GM18873 (cell line): ENCODE data around the gene ANKFN1.
"Not testable (repeated sequence)": the region's sequence is repeated elsewhere in the genome, so short reads cannot be mapped to it uniquely, and the experiment has no call there.

Experiments used
- ATAC-seq: cut with Tn5 transposase; IDR thresholded peaks from one replicate; pipeline ENCODE4 v1.9.1; 2021; ENCODE audit warnings: mild to moderate bottlenecking, moderate library complexity, moderate number of reproducible peaks; ENCODE audit not compliant: unreplicated experiment, low FRiP score

ANKFN1 gene

DNA sequence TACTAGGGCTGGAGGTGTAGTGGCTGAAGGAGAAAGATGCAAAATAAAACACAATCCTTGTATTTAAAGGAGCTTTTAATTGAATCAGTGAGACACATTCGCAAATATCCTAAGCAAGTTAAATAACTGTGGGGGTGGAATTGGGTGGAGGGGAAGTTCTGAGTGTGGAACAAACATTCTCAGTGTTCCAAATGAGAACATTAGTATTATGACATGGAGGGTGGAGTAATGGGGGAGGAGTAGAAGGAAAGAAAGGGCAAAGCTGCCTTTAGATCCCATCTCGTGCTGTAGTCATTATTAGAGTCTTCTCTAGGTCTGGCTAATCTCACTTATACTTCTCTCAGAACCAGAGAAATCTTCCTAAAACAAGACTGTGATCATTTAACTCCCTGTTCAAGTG lies 169.7 kb downstream of the ANKFN1 start:
- ATAC-seq: no peak

DNA sequence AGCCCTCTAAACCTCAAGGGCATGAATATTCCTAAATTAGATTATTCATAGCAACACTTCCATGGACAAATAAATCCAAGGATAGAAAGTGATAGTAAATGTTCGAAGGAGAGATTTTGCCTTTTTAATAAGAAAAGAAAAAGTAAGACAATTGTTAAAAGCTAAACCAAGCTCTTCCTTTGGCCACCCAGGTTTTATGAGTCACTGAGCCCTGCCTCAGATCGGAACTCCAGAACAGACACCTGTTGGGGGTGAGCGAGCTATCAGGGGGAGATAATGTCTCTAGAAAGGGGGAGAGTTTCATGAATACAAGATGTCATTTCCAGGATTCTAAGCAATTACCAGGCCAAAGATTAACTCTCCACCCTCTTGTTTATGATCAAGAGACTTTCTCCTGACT lies 171.4 kb downstream of the ANKFN1 start:
- no peak for ATAC-seq

DNA sequence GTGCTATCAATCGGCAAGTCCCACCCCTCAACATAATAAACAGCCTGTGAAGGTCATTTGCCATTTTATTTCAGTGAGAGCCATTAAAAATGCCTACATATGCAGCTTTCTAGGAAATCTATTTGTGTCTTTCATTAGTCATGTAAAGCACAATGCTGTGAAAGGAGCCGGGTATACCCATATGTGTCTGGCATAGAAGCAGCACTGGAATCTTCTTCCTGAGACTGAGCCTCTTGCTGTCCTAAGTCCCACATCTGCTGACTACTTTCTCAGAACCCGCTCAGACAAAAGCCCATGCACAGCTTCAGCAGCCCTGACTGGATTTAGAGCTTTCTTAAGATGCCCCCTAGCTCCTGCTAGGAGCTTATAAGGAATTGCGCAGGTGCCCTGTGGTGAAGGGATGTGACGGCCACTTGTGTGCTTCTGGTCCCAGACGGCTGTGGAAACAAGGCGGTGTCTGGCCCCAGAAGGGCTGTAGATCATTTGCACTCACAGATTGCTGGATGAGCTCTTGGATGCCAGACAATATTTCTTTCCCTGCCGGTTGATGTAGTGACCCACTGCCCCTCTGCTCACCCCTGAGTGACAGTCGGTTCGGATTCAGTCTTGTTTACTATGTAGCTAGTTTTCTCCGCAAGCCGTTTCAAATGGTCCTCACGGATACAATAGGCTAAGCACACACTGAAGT lies 172.2 kb downstream of the ANKFN1 start:
- ATAC-seq: no peak

DNA sequence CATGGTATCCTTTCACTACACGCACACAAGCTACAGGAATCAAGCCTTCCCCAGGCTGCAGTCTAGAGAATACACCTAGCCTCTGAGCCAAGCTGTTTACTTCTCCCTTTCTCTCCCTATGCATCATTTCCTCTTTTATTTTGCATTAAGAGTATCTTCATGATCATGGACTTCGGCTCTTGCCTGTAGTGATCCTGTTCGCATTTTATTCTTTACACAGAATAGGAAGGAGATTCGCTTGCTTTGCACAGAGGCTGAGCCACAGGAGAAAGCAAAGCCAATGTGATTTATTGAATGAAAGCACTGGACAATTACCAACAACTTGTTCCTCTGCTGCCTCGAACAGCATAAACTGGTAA lies 172.7 kb downstream of the ANKFN1 start:
- ATAC-seq: no peak

DNA sequence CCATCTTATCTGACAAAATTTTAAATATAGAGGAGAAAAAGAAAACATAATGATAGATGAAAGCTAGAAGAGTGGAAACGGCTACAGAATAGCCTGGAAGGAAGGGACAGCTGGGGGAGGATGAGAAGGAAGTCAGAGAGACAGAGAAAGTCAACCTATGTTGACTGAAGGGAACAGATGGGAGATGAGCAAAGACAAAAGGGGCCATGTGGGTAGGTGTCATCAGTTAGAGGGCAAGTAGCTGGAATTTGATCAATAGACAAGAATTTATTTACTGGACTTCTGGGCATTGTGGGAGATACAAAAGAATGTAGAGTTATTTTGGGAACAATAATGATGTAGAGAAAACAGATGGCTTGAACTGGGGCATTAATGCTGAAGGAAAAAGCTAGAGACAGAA lies 194.4 kb downstream of the ANKFN1 start:
- no peak for ATAC-seq

DNA sequence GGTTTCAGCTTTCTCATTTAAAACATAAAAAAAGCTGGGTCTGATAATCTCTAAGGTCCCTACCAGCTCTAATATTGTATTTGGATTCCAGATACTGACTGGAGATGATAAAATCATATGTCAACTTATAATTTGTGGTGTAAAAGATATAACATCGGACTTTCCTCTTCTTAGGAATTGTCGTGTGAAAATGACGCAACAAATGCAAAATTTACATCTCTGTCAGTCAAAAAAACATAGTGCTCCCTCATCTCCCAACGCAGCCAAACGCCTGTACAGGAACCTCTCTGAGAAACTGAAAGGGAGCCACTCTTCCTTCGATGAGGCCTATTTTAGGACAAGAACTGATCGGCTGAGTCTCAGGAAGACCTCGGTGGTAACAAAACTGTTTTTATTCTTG lies 197.3 kb downstream of the ANKFN1 start:
- no peak for ATAC-seq

DNA sequence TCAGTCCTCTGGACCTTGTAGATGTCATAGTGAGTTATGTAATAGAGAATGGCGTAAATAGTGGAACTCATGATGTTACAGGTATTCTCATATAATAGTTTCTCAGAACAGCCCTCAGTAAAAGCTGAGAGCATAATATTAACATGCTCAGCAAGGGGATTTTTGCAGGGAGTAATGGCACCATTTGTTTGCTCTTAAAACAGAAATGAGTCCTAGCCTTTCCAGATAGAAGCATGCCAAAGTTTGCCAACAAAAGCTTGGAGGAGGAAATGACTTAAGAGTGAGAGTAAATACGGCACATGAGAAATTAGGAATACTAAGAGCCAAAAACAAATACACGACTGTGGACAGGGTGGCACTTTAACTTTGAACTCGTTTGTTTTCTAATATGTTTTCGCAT lies 198.4 kb downstream of the ANKFN1 start:
- no peak for ATAC-seq

DNA sequence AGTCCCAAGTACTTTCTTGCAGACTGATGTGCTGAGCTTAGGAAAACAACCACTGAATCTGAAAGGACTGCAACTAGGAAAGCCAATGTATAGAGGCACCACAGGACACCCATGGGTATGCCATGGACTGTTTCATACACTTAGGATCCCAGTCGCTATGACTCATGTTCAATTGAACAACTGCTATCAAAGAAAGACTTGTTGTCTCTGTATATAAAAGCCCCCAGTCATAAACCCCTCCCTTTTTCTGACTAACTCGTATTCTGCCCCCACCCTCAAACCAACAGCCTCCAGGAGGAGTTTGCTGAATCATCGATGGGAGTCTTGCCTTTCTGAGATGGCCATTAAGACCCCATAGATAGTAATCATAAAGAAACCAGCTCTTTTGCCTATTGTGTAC lies 205.4 kb downstream of the ANKFN1 start:
- ATAC-seq: no peak

DNA sequence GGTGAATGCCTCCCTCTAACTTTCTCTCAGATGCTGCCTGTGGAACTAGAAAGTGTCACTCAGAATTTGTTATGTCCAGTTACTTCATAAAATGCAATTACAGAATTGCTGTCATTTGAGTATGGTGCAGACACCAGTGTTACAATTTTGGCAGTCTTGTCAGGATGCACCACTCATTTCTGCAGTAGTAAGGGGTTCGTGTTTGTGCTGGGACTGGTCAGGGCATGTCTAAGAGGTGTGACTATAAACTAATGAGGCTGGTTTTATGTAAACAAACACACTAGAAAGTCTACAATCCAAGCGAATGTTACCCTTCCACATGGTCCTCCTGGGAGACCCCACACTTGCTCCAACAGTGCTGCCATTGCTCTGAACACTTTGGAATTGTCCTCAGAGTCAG lies 206.2 kb downstream of the ANKFN1 start:
- ATAC-seq: no peak

DNA sequence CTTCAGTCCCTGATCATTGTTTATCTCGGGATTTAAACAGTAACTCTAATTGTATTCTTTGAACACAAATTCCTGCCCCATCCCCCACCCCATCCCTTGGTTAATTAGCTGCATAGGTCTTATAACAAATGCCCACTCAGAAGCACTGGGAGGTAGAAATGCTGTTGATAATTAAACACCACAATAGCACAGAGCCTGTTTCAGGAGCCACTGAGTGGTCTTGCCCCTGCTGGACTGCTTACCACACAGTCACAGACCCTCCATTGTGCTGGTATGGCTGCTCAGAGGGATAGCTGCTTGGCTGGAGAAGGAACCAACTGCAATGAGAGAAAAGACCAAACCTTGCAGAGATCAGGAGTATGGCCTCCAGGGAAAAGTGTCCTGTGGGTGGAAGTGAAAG lies 214.1 kb downstream of the ANKFN1 start:
- ATAC-seq: no peak

DNA sequence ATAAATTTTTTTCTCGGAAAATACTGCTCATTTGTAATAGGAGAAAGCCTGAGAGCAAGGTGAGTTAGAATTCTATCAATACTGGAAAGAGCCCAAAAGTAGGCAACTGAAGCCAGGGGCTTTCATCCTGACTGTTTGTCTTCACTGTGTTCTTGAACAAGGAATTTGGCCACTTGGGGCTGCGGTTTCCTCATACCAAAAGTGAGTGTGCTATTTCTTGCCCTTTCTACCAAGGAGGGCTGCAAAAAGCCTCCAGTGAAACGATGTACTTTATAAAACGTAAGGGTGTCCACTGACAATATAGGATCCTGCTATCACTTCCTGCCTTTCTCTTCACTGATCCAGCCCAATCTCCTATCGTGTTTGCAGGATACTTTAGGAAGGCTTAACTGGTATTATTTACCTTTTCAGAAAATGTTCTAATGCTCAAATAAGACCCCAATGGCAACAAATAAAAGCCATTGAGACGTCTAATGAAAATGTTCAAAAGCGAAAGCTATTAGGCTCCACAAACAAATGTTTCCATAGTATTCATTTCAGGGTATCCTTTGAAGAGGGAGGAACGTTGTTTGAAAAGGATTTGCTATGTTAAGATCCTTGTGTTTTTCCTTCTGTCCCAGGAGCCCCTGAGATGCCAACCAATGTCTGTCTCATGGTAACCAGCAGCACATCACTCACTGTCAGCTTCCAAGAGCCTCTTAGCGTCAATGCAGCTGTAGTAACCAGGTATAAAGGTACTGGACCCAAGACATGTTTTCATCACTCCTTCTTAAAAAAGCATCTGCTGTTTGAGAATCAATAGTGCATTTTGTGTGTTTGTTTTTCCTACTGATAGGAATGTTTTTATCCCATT lies 220.9 kb downstream of the ANKFN1 start:
- no peak for ATAC-seq

DNA sequence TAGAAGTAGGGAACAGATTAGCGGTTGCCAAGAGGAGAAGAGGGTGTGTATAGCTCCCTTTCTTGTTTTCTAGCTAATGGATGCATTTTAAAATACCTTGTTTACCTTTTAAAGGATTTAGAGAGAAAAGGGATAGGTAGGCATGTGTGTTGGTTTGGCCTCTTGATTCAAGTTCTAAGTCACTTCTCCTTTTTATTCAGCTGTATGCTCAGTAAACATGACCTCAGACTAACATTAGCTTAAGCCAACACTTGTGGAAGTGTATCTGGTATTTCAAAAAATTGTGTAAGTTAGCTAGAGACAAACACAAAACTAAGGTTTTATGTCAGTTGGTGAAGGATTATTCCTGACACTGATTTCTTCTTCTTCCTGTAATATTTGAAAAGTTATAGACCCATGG lies 236.1 kb downstream of the ANKFN1 start:
- ATAC-seq: no peak

DNA sequence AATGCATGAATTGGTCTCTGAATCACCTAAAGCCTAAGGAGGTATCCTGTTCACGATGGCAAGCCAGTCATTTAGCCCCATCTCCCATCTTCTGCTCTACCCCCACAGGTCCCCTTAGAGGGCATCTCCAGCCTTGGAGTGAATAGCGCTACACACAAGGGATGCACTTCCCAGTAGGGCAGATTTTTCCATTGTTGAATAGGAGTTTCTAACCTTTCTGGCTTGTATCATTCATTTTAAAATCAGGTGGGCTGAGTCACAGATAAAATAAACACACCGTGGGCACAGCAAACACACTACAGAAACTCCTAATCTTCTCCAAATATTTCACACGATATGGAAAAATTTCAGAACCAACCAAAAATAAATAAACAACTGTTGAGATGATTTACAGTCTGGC lies 239.0 kb downstream of the ANKFN1 start:
- ATAC-seq: no peak

DNA sequence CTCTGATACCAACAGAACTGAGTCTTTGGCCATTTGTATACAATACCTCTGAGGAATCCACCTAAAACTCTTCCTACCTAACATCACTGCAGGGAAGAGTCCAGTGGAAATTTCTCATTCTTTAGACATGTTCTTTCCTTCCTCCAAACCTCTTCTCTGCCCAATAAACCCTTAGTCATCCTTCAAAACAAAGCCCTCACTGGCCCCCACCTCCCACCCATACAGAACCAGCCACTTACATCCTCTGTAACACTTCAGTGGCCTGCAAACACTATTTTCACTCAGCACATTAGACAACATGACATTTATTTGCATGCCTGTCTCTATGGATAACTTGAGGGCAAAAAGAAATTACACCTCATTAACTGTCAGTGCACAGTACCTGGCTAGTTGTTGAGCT lies 239.9 kb downstream of the ANKFN1 start:
- no peak for ATAC-seq

DNA sequence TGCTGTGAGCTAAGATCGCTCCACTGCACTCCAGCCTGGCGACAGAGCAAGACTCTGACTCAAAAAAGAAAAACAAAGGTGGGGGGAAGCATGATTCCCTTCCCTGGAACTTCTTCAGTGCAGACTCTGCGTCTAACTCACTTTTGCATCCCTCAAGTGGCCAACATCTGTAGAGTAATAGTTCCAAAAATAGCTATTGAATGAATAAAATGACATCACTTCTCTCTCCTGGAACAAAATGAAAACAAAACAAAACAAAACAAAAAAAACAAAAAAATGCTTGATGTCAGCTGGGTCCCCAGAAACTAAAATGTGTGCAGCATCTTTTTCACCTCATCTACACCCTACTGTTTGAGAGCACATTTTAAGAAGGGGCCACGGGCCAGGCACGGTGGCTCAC lies 242.5 kb downstream of the ANKFN1 start:
- ATAC-seq: no peak

DNA sequence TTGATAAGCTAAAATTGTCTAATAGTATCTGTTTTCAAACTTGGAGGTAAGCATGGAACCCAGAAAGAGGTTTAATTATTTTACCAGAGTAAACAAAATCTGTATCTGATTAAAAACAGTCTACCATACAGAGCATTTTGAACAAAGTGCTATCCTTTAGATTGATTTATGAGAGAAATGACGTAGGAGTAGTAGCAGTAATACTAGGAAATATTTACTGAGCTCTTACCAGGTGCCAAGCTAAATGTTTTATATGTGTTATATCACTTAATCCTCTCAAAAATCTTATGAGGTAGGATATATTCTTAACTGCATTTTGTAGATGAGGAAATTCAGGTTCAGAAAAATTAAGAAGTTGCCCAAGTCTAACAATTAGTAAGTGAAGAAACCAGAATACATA lies 253.8 kb downstream of the ANKFN1 start:
- ATAC-seq: no peak

DNA sequence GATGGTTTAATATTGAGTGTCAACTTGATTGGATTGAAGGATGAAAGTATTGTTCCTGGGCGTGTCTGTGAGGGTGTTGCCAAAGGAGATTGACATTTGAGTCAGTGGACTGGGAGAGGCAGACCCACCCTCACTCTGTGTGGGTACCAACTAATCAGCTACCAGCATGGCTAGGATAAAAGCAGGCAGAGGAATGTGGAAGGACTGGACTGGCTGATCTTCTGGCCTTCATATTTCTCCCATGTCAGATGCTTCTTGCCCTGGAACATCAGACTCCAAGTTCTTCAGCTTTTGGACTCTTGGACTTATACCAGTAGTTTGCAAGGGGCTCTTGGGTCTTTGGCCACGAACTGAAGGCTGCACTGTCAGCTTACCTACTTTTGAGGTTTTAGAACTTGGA lies 259.1 kb downstream of the ANKFN1 start:
- not testable (repeated sequence) for ATAC-seq

DNA sequence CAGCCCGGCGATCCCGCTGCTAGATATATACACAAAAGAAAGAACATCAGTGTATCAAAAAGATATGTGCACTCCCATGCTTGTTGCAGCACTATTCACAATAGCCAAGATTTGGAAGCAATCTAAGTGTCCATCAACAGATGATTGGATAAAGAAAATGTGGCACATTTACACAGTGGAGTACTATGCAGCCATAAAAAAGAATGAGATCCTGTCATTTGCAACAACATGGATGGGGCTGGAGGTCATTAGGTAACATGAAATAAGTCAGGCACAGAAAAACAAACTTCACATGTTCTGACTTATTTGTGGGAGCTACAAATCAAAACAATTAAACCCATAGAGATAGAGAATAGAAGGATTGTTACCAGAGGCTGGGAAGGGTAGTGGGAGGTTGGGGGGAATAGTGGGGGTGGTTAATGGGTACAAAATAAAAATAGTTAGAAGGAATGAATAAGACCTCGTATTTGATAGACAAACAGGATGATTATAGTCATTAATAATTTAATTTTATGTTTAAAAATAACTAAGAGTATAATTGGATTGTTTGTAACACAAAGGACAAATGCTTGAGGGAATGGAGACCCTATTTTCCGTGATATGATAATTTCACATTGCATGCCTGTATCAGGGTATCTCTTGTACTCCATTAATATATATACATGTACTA lies 263.5 kb downstream of the ANKFN1 start:
- ATAC-seq: no peak

DNA sequence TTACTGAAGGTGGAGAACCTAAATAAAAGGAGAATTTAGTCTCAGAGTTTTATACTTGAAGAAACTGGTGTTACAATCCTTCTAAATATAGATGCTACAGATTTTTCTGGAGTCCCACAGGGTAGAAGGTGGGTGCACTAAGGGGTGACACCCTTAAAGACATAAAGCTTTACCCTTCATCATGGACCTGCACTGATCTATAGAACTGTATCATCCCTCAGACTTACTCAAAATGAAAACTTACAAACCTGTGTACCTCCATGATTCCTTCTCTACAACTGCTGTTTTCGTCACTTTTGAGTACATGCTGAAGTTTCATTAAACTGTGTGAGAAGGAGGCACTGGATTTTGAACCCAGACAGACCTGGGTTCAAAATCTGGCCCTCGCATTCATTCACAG lies 270.7 kb downstream of the ANKFN1 start:
- no peak for ATAC-seq

DNA sequence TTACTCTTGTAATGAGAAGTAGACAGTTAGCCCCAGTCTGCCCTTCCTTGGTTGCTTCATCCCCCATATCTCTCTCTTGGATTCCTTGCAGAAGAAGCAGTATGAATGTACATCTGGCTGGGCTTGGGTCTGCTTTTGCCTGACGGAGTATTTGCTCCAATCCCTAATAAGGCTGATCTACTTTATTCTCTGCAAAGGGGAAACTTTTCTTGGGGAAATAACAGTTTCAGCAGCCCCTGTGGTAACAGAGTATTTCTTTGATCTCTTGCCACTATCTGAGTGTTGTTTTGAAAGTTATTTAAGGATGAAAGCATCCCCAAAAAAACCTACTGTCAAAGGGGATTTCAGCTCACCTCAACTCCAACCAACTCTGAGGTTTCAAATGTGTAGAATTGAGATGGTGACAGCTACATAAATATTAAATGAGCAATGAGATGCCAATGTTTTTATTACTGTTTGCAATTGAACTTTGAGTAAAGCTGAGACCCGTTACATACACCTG lies 271.3 kb downstream of the ANKFN1 start:
- no peak for ATAC-seq

DNA sequence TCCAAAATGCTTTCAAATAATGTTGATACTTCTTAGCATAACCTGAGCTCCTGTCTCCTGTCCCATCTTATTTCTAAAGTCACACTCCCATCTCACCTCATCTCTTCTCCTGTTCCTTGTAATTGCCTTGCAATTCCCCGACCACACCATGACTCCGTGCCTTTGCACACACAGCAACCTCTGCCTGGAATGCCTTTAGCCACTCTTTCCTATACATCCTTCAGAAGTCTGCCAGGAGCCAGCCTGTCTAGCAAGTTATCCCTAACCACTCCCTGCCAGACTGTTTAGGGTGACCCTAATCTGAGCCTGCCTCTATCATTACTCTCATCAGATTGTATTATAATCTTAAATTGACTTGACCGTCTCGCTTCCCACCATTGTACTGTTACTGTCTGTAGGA lies 272.2 kb downstream of the ANKFN1 start:
- no peak for ATAC-seq
